Pancreas (tissue), 10 donors: ENCODE measurements around the gene TANC1. TPM values are rescaled to one million over a fixed set of nuclear protein-coding genes. Genes with fewer than 3 reads are reported as not detected.

Source experiments
- ATAC-seq, 4 donors: fragments of 200-7000 bp; cut with Tn5 transposase; one replicate each; pipeline versions ENCODE4 v1.8.0 to v1.9.1; 2020; ENCODE audit warnings: mild to moderate bottlenecking in 4 of 4, moderate library complexity in 4 of 4
- DNase-seq, 6 donors: peaks; one replicate each; pipeline ENCODE4 v3.0.0-alpha.2; 2020
- FAIRE-seq: peaks from 2 replicates; lab custom pipeline; 2012; peaks lifted over from hg19 to GRCh38; lab: Jason Lieb, UNC
- H3K27ac ChIP-seq, 4 donors: fragments of 200-600 bp; sonication (generic); 1 replicate in 3 of 4; 2 replicates in 1 of 4; pipeline versions ENCODE4 v1.5.0 to v1.8.0; 2020
- H3K27me3 ChIP-seq, 4 donors: fragments of 200-600 bp; one replicate each; pipeline ENCODE4 v1.8.0; 2021
- H3K36me3 ChIP-seq, 3 donors: fragments of 200-600 bp; sonication (generic) in 1 of 3; one replicate each; pipeline versions ENCODE4 v1.5.0 to v1.8.0; 2020 to 2021
- H3K4me1 ChIP-seq, 3 donors: fragments of 200-600 bp; one replicate each; pipeline ENCODE4 v1.8.0; 2021
- H3K4me3 ChIP-seq, 4 donors: fragments of 200-600 bp; sonication (generic) in 2 of 4; one replicate each; pipeline versions ENCODE4 v1.5.0 to v1.8.0; 2020 to 2021
- H3K9me3 ChIP-seq, 4 donors: fragments of 200-600 bp; one replicate each; pipeline ENCODE4 v1.8.0; 2021
- CTCF ChIP-seq, 4 donors: fragments of 200-600 bp; sonication (generic) in 3 of 4; IDR thresholded peaks; one replicate each; pipeline versions ENCODE4 v1.5.0 to v1.8.0; 2021; ENCODE audit warnings: antibody characterized with exemption in 4 of 4
- WGBS, 2 donors: extraction: QIAGEN DNeasy Blood & Tissue Kit; methylation state at CpG; one replicate each; pipeline ENCODE4 v1.1.7; 2013; 5-methylcytosine and 5-hydroxymethylcytosine counted together
- intact Hi-C, 3 donors: fragments of 100-400 bp; cut with DNase I; formaldehyde crosslinking; loops; one replicate each; pipeline versions ENCODE4 v1.11.1 to v1.14.2; 2022
- polyA plus RNA-seq, 2 donors: library from polyadenylated mRNA; stranded (reverse); fragments of 200-250 nt; gene quantifications; one replicate each; pipeline ENCODE4 v1.2.3, GENCODE V29; 2013
- total RNA-seq, 6 donors: library from RNA; stranded (reverse); fragmentation: NEBNext Ultra II Directional in 4 of 6; extraction: Animal tissue kit (Norgen Biotek cat#: 25700) in 4 of 6; gene quantifications; one replicate each; pipeline versions ENCODE4 v1.2.1 to v1.2.4, GENCODE V29; 2021 to 2023
- donor health status: healthy with polysubstance abuse.
- donor health status: DM: no; HTN: no; CAD: no; lungs with moderate emphysema.
- donor health status: DM: no; HTN: no; CAD: no.
- donor health status: control.
- donor health status: control.
- donor health status: Bipolar disorder and iron deficiency.
- donor health status: DM: yes; HTN: yes; CAD: no.
- donor health status: DM: no; HTN: no; CAD: no.
- donor health status: DM: no; HTN: no; CAD: no.
- donor health status: DM: yes; HTN: yes; CAD: no.

Gene TANC1
- total and polyA plus RNA-seq, 8 donors: 9.0 to 17.6 (median 10.5) TPM

DNA sequence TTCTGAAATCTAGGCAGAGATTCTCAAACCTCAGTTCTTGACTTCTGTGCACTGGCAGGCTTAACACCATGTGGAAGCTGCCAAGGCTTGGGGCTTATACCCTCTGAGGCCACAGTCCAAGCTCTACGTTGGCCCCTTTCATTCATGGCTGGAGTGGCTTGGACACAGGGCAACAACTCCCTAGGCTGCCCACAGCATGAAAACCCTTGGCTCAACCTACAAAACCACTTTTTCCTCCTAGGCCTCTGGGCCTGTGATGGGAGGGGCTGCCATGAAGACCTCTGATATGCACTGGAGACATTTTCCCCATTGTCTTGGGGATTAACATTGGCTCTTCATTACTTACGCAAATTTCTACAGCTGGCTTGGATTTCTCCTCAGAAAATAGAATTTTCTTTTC, 46.7 kb downstream of the TANC1 start:
- intact Hi-C loops: no loop called here
- WGBS, 2 donors: 90 to 93% methylated on average over 2 of the region's 2 CpGs
- H3K4me1 ChIP-seq: no peaks in the 10 kb centered on the region
- no peak overlapping the region for H3K27ac ChIP-seq
- FAIRE-seq: no peak
- TF ChIP-seq CTCF (IDR thresholded peaks at IDR 0.05): no peak
- no peak overlapping the region for H3K4me3 ChIP-seq
- H3K9me3 ChIP-seq: no peaks in the 10 kb centered on the region
- DNase-seq: no peak
- no peaks in the 10 kb centered on the region for H3K36me3 ChIP-seq
- ATAC-seq: no peak
- no peaks in the 10 kb centered on the region for H3K27me3 ChIP-seq

DNA sequence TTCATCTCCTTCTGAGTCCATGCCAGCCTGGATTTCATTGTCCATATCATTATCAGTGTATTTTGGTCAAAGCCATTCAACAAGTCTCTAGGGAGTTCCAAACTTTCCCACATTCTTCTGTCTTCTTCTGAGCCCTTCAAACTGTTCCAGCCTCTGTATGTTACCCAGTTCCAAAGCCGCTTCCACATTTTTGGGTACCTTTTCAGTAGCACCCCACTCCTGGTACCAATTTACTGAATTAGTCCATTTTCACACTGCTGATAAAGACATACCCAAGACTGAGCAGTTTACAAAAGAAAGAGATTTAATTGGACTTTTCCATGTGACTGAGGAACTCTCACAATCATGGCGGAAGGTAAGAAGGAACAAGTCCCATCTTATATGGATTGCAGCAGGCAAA, 47.4 kb downstream of the TANC1 start:
- Histone ChIP-seq H3K9me3 (no peaks in the 10 kb centered on the region), H3K4me1 (no peaks in the 10 kb centered on the region), H3K36me3 (no peaks in the 10 kb centered on the region), H3K27ac (no peak overlapping the region), H3K4me3 (no peak overlapping the region), H3K27me3 (no peaks in the 10 kb centered on the region)
- ATAC-seq (no peak), DNase-seq (no peak), FAIRE-seq (no peak)
- WGBS, 2 donors: 96 to 97% methylated on average over 2 of the region's 2 CpGs
- intact Hi-C loops: no loop called here
- TF ChIP-seq CTCF (IDR thresholded peaks at IDR 0.05): no peak

GRCh38 chr2:159017837-159018236, 49.4 kb downstream of the TANC1 start:
- H3K27ac ChIP-seq: no peak overlapping the region
- WGBS, 2 donors: 99% methylated on average over 5 of the region's 5 CpGs
- H3K4me3 ChIP-seq: no peak overlapping the region
- FAIRE-seq (no peak), ATAC-seq (no peak), DNase-seq (no peak)
- H3K27me3 ChIP-seq: no peaks in the 10 kb centered on the region
- no peaks in the 10 kb centered on the region for H3K36me3 ChIP-seq
- no peaks in the 10 kb centered on the region for H3K9me3 ChIP-seq
- no peak for TF ChIP-seq CTCF (IDR thresholded peaks at IDR 0.05)
- intact Hi-C loops: no loop called here
- no peaks in the 10 kb centered on the region for H3K4me1 ChIP-seq

DNA sequence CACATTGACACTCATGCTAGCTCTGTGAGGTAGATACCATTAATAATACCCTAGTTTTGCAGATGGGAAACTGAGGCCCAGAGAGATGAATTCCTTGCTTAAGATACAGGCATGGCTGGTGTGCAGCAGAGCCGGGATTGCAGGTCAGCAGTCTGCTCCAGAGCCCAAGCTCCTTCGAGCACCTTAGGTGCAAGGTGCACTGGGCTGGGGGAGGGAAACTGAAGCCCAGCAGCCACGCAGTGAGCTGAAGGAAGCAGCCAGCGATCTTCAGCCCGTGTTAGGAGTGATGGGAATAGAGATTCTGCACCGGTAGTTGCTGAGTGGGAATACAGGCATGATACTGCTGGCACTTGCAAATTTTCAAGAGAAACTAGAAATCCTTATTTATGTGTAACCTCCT, 50.6 kb downstream of the TANC1 start:
- no peaks in the 10 kb centered on the region for H3K9me3 ChIP-seq
- intact Hi-C loops: no loop called here
- no peaks in the 10 kb centered on the region for H3K36me3 ChIP-seq
- ATAC-seq (no peak), FAIRE-seq (no peak), DNase-seq (no peak)
- H3K27me3 ChIP-seq: no peaks in the 10 kb centered on the region
- no peak for TF ChIP-seq CTCF (IDR thresholded peaks at IDR 0.05)
- WGBS, 2 donors: 89 to 90% methylated on average over 6 of the region's 6 CpGs
- H3K4me1 ChIP-seq: no peaks in the 10 kb centered on the region
- no peak overlapping the region for H3K27ac ChIP-seq
- no peak overlapping the region for H3K4me3 ChIP-seq

DNA sequence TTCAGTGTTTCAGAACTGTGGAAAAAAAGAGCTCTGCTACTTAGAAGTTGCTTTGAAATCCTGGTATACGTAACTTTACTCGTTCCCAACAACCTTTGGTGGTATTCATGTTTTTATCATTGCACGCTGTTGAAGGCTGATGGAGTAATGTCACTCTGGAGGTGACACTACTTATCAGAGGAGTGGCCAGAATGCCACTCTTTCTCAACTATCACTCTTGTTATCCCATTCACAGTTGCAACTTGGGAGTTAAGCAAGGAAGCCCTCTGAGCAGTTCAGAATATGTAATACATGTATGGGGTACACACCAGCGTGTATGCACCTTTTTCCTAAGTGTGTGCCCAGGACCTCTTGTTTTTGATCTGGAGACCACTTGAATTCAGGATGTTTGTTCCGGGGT, 53.6 kb downstream of the TANC1 start:
- TF ChIP-seq CTCF (IDR thresholded peaks at IDR 0.05): no peak
- FAIRE-seq (no peak), DNase-seq (no peak), ATAC-seq (no peak)
- no peak overlapping the region for H3K27ac ChIP-seq
- H3K9me3 ChIP-seq: no peaks in the 10 kb centered on the region
- no peak overlapping the region for H3K4me3 ChIP-seq
- 95 to 97% methylated on average over 5 of the region's 5 CpGs for WGBS, 2 donors
- H3K4me1 ChIP-seq: no peaks in the 10 kb centered on the region
- intact Hi-C loops: no loop called here
- H3K27me3 ChIP-seq: no peaks in the 10 kb centered on the region
- no peaks in the 10 kb centered on the region for H3K36me3 ChIP-seq
